C4-2B (cell line): ENCODE measurements around the gene TWSG1.

Experiments
- ZFX ChIP-seq: fragments of 450-650 bp; IDR thresholded peaks from 2 replicates; pipeline ENCODE4 v1.6.1; 2017
- TF ChIP-seq, protein P1 (sequence below): fragments of 450-650 bp; conservative IDR thresholded peaks from 2 replicates; pipeline ENCODE4 v1.5.1; 2017; ENCODE audit warnings: mild to moderate bottlenecking

DNA sequence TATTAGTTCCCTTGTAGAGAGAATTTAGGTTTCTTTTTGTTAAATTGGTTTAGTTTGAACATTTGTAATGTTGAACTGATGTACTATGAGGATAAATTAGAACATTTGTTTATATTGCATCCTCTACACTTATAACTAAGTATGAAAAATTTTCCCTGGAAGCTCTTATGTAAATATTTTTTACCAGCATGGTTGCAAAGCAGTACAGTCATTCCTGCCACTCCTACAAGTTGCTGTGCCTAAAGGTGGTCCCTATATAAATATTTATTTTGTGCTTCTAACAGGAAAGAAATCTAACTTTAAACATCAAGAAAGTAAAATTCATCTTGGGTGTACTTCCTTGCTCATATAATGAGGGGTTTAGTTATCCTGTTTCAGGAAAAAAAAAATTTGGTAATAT, 14.2 kb downstream of the TWSG1 start:
- TF ChIP-seq, protein P1, sequence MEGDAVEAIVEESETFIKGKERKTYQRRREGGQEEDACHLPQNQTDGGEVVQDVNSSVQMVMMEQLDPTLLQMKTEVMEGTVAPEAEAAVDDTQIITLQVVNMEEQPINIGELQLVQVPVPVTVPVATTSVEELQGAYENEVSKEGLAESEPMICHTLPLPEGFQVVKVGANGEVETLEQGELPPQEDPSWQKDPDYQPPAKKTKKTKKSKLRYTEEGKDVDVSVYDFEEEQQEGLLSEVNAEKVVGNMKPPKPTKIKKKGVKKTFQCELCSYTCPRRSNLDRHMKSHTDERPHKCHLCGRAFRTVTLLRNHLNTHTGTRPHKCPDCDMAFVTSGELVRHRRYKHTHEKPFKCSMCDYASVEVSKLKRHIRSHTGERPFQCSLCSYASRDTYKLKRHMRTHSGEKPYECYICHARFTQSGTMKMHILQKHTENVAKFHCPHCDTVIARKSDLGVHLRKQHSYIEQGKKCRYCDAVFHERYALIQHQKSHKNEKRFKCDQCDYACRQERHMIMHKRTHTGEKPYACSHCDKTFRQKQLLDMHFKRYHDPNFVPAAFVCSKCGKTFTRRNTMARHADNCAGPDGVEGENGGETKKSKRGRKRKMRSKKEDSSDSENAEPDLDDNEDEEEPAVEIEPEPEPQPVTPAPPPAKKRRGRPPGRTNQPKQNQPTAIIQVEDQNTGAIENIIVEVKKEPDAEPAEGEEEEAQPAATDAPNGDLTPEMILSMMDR = no peak
- no peak for TF ChIP-seq ZFX
